HepG2 (cell line): ENCODE data around the gene HPCAL1.

Experiments
- CBFB ChIP-seq: sonication (generic); formaldehyde crosslinking; IDR thresholded peaks from 2 replicates; pipeline ENCODE4 v1.4.0; 2020; ENCODE audit warnings: missing genetic modification reagents
- MAZ ChIP-seq, 2 experiments: sonication (generic) in 1 of 2; formaldehyde crosslinking in 1 of 2; IDR thresholded peaks; 2 replicates each; pipeline versions ENCODE4 v1.5.0 to v1.6.1; 2012 to 2020; ENCODE audit warnings: low read depth in 2 of 2, mild to moderate bottlenecking in 2 of 2, borderline replicate concordance in 1 of 2, improper control_type of control experiment in 1 of 2, low read length in 1 of 2, missing genetic modification reagents in 1 of 2, moderate library complexity in 1 of 2
- PHB2 ChIP-seq: fragments of 450-650 bp; IDR thresholded peaks from 2 replicates; pipeline ENCODE4 v1.6.1; 2018; ENCODE audit not compliant: partially characterized antibody
- POLR2A ChIP-seq, 2 experiments: IDR thresholded peaks; 2 replicates each; pipeline ENCODE4 v1.6.1; 2011; ENCODE audit warnings: low read depth in 2 of 2, low read length in 2 of 2, mild to moderate bottlenecking in 1 of 2, moderate library complexity in 1 of 2; ENCODE audit not compliant: insufficient read depth in 1 of 2
- ZKSCAN5 ChIP-seq: sonication (generic); formaldehyde crosslinking; IDR thresholded peaks from 2 replicates; pipeline ENCODE4 v1.5.1; 2020; ENCODE audit warnings: mild to moderate bottlenecking, missing genetic modification reagents
- ZNF292 ChIP-seq: sonication (generic); formaldehyde crosslinking; IDR thresholded peaks from 2 replicates; pipeline ENCODE4 v1.8.1; 2022; ENCODE audit warnings: mild to moderate bottlenecking, low read depth, missing genetic modification reagents, borderline replicate concordance
- TF ChIP-seq, protein P1 (sequence below): sonication (generic); formaldehyde crosslinking; IDR thresholded peaks from 2 replicates; pipeline ENCODE4 v1.5.0; 2020; ENCODE audit warnings: mild to moderate bottlenecking, missing genetic modification reagents, moderate library complexity

GRCh38 chr2:10318345-10318744 is 15.6 kb downstream of the HPCAL1 start:
- TF ChIP-seq, protein P1, sequence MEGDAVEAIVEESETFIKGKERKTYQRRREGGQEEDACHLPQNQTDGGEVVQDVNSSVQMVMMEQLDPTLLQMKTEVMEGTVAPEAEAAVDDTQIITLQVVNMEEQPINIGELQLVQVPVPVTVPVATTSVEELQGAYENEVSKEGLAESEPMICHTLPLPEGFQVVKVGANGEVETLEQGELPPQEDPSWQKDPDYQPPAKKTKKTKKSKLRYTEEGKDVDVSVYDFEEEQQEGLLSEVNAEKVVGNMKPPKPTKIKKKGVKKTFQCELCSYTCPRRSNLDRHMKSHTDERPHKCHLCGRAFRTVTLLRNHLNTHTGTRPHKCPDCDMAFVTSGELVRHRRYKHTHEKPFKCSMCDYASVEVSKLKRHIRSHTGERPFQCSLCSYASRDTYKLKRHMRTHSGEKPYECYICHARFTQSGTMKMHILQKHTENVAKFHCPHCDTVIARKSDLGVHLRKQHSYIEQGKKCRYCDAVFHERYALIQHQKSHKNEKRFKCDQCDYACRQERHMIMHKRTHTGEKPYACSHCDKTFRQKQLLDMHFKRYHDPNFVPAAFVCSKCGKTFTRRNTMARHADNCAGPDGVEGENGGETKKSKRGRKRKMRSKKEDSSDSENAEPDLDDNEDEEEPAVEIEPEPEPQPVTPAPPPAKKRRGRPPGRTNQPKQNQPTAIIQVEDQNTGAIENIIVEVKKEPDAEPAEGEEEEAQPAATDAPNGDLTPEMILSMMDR (CRISPR knock-in tag): no peak
- TF ChIP-seq ZKSCAN5 (CRISPR knock-in tag): no peak
- no peak for TF ChIP-seq ZNF292 (CRISPR knock-in tag)
- no peak for TF ChIP-seq PHB2
- no peak for TF ChIP-seq POLR2A (IDR thresholded peaks at IDR 0.05; ENCODE audit: insufficient read depth in 1 of 2, low read depth in 2 of 2, low read length in 2 of 2)
- no peak for TF ChIP-seq CBFB (CRISPR knock-in tag)
- no peak for TF ChIP-seq MAZ (IDR thresholded peaks at IDR 0.05; ENCODE audit: borderline replicate concordance, low read depth, low read length)
- no peak for TF ChIP-seq MAZ (CRISPR knock-in tag; IDR thresholded peaks at IDR 0.05; ENCODE audit: low read depth)
